Activated CD8-positive, alpha-beta memory T cell treated with anti-CD3 and anti-CD28 coated beads for 1 hour (primary cell): ENCODE measurements around the gene PRDM12.
A peak's percentile ranks its signal among the peaks of the same experiment; 100 is the strongest.
"Not testable (repeated sequence)": the region's sequence is repeated elsewhere in the genome, so short reads cannot be mapped to it uniquely, and the experiment has no call there.

ENCODE experiments used
- DNase-seq, 2 donors: peaks; one replicate each; pipeline ENCODE4 v3.0.0-alpha.2; 2020; ENCODE audit warnings: low read depth in 1 of 2; ENCODE audit errors: extremely low read depth in 1 of 2

PRDM12 gene

DNA sequence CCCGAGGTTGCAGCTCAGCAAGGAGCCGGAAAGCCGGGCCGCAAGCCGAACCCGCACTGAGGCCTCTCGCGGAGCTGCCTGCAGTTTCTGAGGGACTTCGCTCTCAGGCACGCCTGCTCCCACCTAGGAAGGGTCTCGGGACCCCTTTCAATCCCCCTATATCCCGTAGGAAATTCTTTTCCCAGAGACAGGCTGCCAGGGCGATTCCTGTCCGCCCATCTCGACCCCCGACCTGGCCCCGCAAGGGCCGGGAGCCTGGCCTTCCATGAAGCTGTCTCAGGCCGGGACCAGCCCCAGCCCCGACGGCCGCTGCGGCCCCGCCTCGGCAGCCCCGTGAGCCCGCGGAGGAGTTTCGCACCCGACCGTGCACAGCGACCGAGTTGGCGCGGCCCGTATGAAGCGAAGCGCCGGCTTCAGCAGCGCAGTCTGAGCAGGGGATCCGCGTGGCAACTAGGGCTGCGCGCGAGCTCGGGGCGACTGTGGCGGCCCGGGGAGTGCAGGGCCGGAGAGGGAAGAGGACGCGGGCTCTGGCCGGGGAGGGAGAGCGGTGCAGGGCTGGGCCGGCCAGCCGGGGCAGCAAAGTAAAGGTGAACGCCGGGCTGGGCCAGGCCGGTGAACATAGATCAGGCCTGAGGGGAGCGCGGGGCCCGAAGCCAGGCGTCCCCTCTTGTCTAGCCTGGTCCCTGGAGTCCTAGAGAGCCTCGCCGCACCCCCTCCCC lies 977 bp upstream of the PRDM12 start:
- DNase-seq: no peak

DNA sequence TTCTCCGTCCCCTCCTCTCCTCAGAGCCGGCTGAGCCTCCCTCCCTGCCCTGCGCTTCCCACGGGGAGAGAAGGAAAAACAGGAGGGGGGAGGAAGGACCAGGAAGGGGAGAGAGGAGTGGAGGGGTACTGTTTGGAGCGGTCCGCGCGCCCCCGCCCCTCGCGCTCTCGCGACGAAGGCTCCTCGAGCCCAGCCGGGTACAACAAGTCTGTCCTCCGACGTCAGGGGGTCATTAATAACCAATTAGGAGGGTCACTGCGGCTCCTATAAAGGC lies 480 bp upstream of the PRDM12 start:
- no peak for DNase-seq

DNA sequence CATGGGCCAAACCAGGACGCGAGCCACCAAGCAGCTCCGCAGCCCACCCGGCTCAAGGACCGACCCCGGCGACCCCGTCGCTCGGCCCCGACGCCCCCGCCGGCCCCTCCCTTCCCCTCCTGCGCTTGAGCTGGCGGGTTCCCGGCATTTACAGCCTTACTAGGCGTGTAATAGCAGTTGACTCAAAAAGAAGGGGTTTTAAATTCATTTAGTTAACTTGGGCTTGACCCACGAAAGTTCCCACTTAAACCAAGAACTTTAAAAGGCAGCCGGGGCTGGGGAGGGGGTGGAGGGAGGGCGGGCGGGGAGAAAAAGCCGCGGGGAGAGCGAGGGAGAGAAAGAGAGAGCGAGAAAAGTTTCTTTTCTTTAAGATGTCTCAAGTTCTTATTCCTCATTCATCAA lies 636 bp downstream of the PRDM12 start:
- DNase-seq: no peak

DNA sequence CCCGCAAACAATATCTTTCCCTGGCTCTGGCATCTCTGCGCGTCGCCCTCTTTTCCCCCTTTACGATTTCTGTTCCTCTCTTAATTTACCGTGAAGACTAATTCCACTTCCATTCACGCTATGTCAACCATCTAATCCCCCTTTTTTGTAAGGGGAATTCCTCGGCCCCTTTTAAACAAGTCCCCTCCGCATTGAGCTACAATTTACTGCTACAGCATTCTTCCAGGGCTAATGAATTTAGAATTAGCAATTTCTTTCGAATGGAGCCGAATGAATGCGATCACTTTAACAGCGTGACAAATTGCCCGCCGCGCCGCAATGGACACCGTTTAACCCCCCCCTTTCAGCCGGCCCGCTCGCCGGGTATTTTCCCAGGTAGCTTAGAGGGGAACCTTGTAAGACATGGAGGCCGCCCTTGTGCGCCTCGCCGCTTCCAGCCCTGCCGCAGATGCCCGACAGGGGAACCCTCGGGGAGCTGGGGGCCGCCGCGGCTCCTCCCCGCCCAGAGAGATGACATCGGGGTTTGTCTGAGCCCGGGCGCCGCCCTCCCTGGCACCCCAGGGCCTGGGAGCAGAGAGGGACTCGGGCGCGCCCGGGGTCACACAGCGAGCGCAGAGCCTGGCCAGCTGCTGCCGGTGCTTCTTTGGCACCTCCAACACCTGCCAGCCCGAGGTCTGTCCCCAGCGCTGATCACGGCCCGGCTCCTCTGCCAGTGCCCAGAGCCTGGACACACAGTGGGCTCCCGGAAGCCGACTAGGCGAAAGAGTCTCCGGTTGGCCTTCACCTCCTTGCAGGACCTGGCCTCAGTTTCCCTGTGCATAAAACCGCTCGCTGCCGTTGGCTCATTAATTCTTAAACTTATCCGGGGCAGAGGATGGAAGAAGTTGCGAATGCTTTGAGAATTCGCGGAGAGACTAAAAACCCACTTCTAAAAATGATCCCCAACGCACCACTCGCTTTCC lies 1.3 kb downstream of the PRDM12 start:
- no peak for DNase-seq

- DNase-seq: no peak
Observed at GRCh38 chr9:130666393-130667119, 2.2 kb downstream of the PRDM12 start.

GRCh38 chr9:130667120-130667435 lies 2.7 kb downstream of the PRDM12 start:
- DNase-seq: no peak

DNA sequence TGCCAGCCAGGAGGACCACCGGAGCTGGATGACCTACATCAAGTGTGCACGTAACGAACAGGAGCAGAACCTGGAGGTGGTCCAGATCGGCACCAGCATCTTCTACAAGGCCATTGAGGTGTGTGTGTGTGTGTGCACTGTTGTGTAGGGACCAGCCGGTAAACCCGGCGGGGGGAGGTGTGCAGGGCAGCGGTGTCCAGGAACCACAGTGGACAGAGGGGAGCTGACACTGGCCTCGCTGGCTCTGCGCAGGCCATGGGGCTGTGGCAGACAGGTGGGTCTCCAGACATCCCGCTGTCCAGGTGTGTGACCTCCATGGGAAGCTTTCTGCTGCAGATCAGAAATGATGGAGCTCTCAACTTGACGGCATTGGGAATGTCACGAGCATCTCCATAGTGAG lies 3.8 kb downstream of the PRDM12 start:
- no peak for DNase-seq

- DNase-seq: no peak
Observed at GRCh38 chr9:130668659-130669058, 4.3 kb downstream of the PRDM12 start.

- no peak for DNase-seq
Observed at GRCh38 chr9:130669965-130670364, 5.6 kb downstream of the PRDM12 start.

DNA sequence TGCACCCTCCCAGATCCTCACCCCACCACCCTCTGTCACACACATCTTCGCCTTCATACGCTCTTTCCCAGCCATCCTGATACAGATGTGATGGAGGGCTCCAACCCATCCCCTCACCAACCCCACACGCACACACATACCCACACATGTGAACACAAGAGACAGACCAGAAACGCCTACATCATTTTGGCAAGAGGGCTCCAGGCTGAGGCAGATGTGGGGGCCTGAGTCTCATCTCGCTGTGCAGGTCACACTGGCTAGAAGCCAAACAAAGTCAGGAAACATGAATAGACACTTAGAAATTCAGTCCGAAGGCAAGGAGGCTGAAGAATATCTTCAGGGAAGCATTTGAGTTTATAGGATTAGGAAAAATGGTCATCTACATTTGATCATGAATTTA lies 6.2 kb downstream of the PRDM12 start:
- DNase-seq: no peak

- no peak for DNase-seq
Observed at GRCh38 chr9:130672466-130672865, 8.1 kb downstream of the PRDM12 start.

DNA sequence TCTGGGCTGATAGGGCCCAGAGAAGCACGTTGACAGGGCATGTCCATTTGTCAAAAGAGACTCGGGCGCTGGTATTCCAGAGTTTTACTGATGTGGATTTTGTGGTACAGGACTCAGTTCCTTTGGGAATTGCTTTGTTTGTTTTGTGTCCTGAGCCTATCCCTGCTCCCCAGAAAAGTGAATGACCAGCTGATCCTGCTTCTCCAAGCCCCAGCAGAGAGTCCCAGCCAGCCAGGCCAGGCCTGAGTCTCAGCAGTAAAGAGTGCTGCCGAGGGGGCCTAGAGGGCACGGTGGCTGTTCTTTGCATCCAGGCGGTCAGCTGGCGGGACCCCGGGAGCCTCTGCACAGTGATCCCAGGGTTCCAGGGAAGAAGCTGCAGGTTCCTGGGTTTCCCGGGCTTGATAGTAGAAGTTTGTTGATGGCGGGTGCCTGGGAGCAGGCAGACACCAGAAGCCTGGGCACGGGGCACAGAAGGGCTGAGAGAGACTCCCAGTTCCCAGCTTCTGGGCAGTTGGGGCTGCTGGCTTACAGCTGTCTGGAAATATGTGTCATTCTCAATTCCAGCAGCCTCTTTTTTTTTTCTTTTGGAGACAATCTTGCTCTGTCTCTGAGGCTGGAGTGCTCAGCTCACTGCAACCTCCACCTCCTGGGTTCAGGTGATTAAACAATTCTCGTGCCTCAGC lies 8.7 kb downstream of the PRDM12 start:
- DNase-seq: no peak

DNA sequence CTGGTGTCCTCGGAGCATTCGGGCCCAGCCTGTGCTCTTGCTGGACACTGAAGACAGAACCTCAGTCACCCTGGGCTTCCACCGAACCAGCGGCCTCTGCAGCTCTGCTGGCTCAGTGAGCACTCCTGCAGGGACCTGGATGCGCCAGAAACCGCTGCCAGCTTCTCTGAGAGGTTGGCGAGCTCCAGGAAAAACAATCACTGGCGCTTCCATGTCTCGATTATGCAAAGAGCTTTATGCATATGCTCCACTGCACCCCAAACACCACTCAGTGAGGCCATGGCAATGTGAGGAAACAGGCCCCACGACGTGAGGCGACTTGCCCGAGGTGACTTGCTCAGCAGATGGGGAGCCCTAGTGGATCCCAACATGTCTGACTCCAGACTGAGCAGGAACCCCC lies 11.0 kb downstream of the PRDM12 start:
- DNase-seq: no peak

DNA sequence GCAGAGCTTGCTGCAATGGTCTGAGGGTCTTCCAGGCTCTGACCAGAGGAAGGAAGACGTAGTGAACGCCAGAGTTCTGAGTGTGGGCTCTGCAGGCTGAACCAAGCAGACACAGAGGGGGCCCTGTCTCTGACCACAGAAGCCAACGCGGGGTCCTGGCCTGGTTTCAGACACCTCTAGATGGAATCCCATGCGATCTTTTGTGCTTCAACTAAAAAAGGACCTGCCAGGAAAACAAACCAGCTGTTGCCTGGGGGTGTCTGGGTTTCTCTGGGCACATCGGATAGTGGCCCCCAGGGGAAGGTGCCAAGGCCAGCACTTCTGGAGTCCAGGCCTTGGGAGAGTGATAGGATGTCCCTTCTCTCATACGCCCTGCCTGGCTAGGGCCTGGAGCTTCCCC lies 12.9 kb downstream of the PRDM12 start:
- no peak for DNase-seq

DNA sequence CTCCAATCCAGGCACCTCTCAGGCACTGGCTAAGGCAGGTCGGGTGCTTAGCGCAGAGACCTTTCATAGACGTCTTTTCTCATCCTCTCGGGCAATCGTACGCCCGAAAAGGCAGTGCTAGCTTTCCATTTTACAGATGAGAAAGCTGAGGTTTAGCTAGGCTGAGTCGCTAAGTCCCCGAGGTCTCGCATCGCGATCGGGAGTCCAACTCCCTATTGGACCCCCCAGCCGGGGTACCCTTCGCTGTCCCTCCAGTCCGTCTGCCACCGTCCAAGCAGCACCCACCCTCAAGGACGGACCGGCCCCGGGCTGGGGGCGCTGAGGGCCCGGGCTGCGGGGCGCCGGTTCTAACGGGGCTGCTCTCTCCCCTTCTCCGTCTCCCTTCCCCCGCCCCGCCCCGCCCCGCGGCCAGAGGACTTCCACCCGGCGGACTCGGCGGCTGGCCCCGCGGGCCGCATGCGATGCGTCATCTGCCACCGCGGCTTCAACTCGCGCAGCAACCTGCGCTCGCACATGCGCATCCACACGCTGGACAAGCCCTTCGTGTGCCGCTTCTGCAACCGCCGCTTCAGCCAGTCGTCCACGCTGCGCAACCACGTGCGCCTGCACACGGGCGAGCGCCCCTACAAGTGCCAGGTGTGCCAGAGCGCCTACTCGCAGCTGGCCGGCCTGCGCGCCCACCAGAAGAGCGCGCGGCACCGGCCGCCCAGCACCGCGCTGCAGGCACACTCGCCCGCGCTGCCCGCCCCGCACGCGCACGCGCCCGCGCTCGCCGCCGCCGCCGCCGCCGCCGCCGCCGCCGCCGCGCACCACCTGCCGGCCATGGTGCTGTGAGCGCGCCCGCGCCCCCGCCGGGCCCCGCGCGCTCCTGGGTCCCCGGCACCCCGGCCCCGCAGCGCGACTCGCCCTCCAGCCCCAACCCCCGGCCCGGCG lies 16.7 kb downstream of the PRDM12 start:
- DNase-seq: no peak

DNA sequence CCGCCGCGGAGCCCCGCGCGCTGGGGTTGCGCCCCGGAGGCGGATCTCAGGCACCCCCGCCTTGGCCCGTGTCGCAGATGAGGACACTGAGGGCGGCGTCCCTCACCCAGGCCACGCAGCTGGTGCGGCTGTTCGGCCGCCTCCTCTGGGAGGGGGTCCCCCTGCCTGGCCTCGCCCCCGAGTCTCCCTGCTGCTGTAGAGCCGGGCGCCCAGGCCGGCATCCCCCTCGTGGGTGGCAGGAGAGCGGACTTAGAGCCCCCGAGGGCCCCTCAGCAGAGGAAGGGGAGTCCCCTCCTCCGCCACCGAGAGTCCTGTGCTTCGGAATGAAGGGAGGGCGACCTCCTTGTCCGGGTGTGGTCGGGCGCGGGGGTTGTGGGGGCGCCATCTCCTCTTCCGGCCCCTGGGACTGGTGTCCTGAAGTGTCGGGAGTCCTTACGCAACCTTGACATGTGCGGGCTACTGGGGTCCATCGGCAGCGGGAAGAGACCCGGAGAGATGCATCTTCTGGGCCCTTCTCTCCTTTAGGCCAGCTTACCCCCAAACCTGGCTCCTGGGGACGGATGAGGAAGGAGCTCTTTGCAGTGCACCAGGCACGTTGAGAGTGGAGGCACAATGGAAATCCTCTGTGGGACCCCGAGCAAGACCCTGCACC lies 17.5 kb downstream of the PRDM12 start:
- DNase-seq: no peak

- peak in 1 of 2 donors; percentile 40 for DNase-seq
Observed at GRCh38 chr9:130682421-130683121, 18.2 kb downstream of the PRDM12 start.

DNA sequence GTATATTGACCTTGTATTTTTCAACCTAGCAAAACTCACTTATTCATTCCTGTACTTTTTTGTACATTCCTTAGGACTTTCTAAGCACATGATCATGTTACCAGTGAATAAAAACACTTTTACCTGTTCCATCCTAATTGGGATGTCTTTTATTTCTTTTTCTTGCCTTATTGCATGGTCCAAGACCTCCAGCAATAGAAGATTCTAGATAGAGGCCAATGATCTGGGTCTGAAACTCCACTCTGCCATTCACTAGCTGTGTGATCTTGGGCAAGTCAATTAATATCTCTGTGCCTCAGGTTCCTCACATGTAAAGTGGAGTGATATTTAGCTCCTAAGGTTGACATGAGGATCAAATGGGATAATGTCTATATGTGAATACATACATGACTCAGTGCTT lies 20.7 kb downstream of the PRDM12 start:
- no peak for DNase-seq

- not testable (repeated sequence) for DNase-seq
Observed at GRCh38 chr9:130685945-130686344, 21.6 kb downstream of the PRDM12 start.
